Activated naive CD8-positive, alpha-beta T cell treated with anti-CD3 and anti-CD28 coated beads, Interleukin-2, amount 10 ng/mL, durations not matched to agents 7 days and 5 days (primary cell): Measurements from ENCODE around the gene CD8B. TPM values are rescaled to one million over a fixed set of nuclear protein-coding genes. Genes with fewer than 3 reads are reported as not detected.

ENCODE experiments used
- ATAC-seq: fragments of 150-1000 bp; cut with Tn5 transposase; one replicate; pipeline ENCODE4 v1.10.0; 2021; ENCODE audit warnings: low read depth, moderate library complexity
- POLR2A ChIA-PET: fragments of 350-600 bp; sonication (Branson Sonifier 250); formaldehyde crosslinking; loops from one replicate; lab custom pipeline; 2021; ENCODE audit warnings: antibody characterized with exemption; lab: Charles Lee
- DNase-seq: peaks from one replicate; pipeline ENCODE4 v3.0.0; 2021
- H3K27ac Mint-ChIP-seq: one replicate; pipeline ENCODE4 v1.8.0; 2022; ENCODE audit warnings: mild to moderate bottlenecking, mixed read lengths
- H3K27me3 Mint-ChIP-seq: one replicate; pipeline ENCODE4 v1.8.0; 2022; ENCODE audit warnings: mild to moderate bottlenecking, moderate library complexity, mixed read lengths
- H3K36me3 Mint-ChIP-seq: one replicate; pipeline ENCODE4 v1.8.0; 2021; ENCODE audit warnings: mild to moderate bottlenecking, mixed read lengths
- H3K4me1 Mint-ChIP-seq: one replicate; pipeline ENCODE4 v1.8.0; 2021; ENCODE audit warnings: mixed read lengths
- H3K4me3 Mint-ChIP-seq: one replicate; pipeline ENCODE4 v1.8.0; 2022; ENCODE audit warnings: mild to moderate bottlenecking, moderate library complexity, mixed read lengths
- H3K9me3 Mint-ChIP-seq: one replicate; pipeline ENCODE4 v1.8.0; 2021; ENCODE audit warnings: mixed read lengths
- total RNA-seq, 2 experiments: library from RNA; stranded (reverse); gene quantifications; one replicate each; pipeline ENCODE4 v1.2.3, GENCODE V29; 2021

CD8B gene
- total RNA-seq, 2 experiments from 2014 or later = 475 to 483 TPM

- POLR2A ChIA-PET = interaction anchor here (0.8 to 2.1 kb wide), 4 partner anchors 21 to 44 kb away, joined by 4 to 11 read pairs (median 5); partner anchors contain the start of gene CD8A
- Mint-ChIP-seq H3K4me3 (peak overlapping the region; percentile 68), H3K36me3 (peaks cover 5% of the 10 kb centered on the region), H3K27ac (peak overlapping the region; percentile 82), H3K27me3 (no peaks in the 10 kb centered on the region), H3K9me3 (no peaks in the 10 kb centered on the region), H3K4me1 (peaks cover 65% of the 10 kb centered on the region)
- ATAC-seq (no peak), DNase-seq (no peak)
Observed at GRCh38 chr2:86831537-86831936, 30.1 kb downstream of the CD8B start.

- H3K36me3 Mint-ChIP-seq = peaks cover 12% of the 10 kb centered on the region
- DNase-seq = no peak
- POLR2A ChIA-PET = interaction anchor here (1.0 to 10.8 kb wide), 7 partner anchors 8 to 63 kb away, joined by 4 to 213 read pairs (median 103); partner anchors contain the start of gene CD8A
- H3K4me1 Mint-ChIP-seq = peaks cover 74% of the 10 kb centered on the region
- H3K27ac Mint-ChIP-seq = peak overlapping the region; percentile 97
- H3K4me3 Mint-ChIP-seq = peak overlapping the region; percentile 87
- H3K9me3 Mint-ChIP-seq = no peaks in the 10 kb centered on the region
- no peaks in the 10 kb centered on the region for H3K27me3 Mint-ChIP-seq
- ATAC-seq = no peak
Observed at GRCh38 chr2:86826951-86827350, 34.7 kb downstream of the CD8B start.

- Mint-ChIP-seq H3K4me1 (peaks cover 72% of the 10 kb centered on the region), H3K27ac (peak overlapping the region; percentile 97), H3K4me3 (peak overlapping the region; percentile 87), H3K27me3 (no peaks in the 10 kb centered on the region), H3K9me3 (no peaks in the 10 kb centered on the region), H3K36me3 (peaks cover 13% of the 10 kb centered on the region)
- DNase-seq = peak; percentile 79
- POLR2A ChIA-PET = interaction anchor here (0.6 to 10.8 kb wide), 16 partner anchors 8 to 384 kb away, joined by 3 to 213 read pairs (median 8); partner anchors contain the start of genes CD8A and CD8B
- peak; percentile 80 for ATAC-seq
Observed at GRCh38 chr2:86825693-86826381, 35.8 kb downstream of the CD8B start.

GRCh38 chr2:86825036-86825692 lies 36.5 kb downstream of the CD8B start:
- H3K27ac Mint-ChIP-seq = peak overlapping the region; percentile 97
- peaks cover 77% of the 10 kb centered on the region for H3K4me1 Mint-ChIP-seq
- no peaks in the 10 kb centered on the region for H3K27me3 Mint-ChIP-seq
- POLR2A ChIA-PET = interaction anchor here (1.0 to 10.8 kb wide), 15 partner anchors 10 to 383 kb away, joined by 3 to 213 read pairs (median 9); partner anchors contain the start of genes CD8A and CD8B
- ATAC-seq (peak; percentile 9), DNase-seq (peak; percentile 71)
- H3K9me3 Mint-ChIP-seq = no peaks in the 10 kb centered on the region
- peak overlapping the region; percentile 87 for H3K4me3 Mint-ChIP-seq
- peaks cover 14% of the 10 kb centered on the region for H3K36me3 Mint-ChIP-seq

GRCh38 chr2:86822668-86823345 lies 38.9 kb downstream of the CD8B start:
- no peak for ATAC-seq
- POLR2A ChIA-PET = interaction anchor here (1.1 to 10.8 kb wide), 5 partner anchors 9 to 37 kb away, joined by 3 to 213 read pairs (median 134); partner anchors contain the start of gene CD8A
- Mint-ChIP-seq H3K27me3 (no peaks in the 10 kb centered on the region), H3K4me3 (peak overlapping the region; percentile 87), H3K9me3 (no peaks in the 10 kb centered on the region), H3K27ac (peak overlapping the region; percentile 97), H3K4me1 (peaks cover 79% of the 10 kb centered on the region), H3K36me3 (peaks cover 24% of the 10 kb centered on the region)
- no peak for DNase-seq

GRCh38 chr2:86821842-86822241 lies 39.8 kb downstream of the CD8B start:
- peak overlapping the region; percentile 92 for H3K4me3 Mint-ChIP-seq
- peaks cover 74% of the 10 kb centered on the region for H3K4me1 Mint-ChIP-seq
- no peaks in the 10 kb centered on the region for H3K9me3 Mint-ChIP-seq
- POLR2A ChIA-PET = interaction anchor here (1.1 to 10.8 kb wide), 6 partner anchors 8 to 36 kb away, joined by 3 to 213 read pairs (median 118); partner anchors contain the start of gene CD8A
- DNase-seq = no peak
- H3K27me3 Mint-ChIP-seq = no peaks in the 10 kb centered on the region
- no peak for ATAC-seq
- H3K36me3 Mint-ChIP-seq = peaks cover 25% of the 10 kb centered on the region
- H3K27ac Mint-ChIP-seq = peak overlapping the region; percentile 97

- no peaks in the 10 kb centered on the region for H3K27me3 Mint-ChIP-seq
- H3K27ac Mint-ChIP-seq = peak overlapping the region; percentile 97
- H3K4me3 Mint-ChIP-seq = peak overlapping the region; percentile 92
- peak; percentile 12 for ATAC-seq
- no peaks in the 10 kb centered on the region for H3K9me3 Mint-ChIP-seq
- H3K4me1 Mint-ChIP-seq = peaks cover 77% of the 10 kb centered on the region
- DNase-seq = peak; percentile 61
- POLR2A ChIA-PET = interaction anchor here (0.6 to 10.8 kb wide), 6 partner anchors 7 to 633 kb away, joined by 3 to 213 read pairs (median 118); partner anchors contain the start of gene CD8A
- peaks cover 27% of the 10 kb centered on the region for H3K36me3 Mint-ChIP-seq
Observed at GRCh38 chr2:86821306-86821705, 40.4 kb downstream of the CD8B start.

- Mint-ChIP-seq H3K27ac (peak overlapping the region; percentile 87), H3K36me3 (peaks cover 39% of the 10 kb centered on the region), H3K4me3 (peak overlapping the region; percentile 62), H3K27me3 (no peaks in the 10 kb centered on the region), H3K4me1 (peaks cover 73% of the 10 kb centered on the region), H3K9me3 (no peaks in the 10 kb centered on the region)
- POLR2A ChIA-PET = interaction anchor here (0.8 to 10.8 kb wide), 6 partner anchors 8 to 34 kb away, joined by 3 to 145 read pairs (median 8); partner anchors contain the start of gene CD8A
- ATAC-seq (no peak), DNase-seq (no peak)
Observed at GRCh38 chr2:86818957-86819356, 42.7 kb downstream of the CD8B start.

- POLR2A ChIA-PET = interaction anchor here (0.8 to 10.8 kb wide), 6 partner anchors 8 to 33 kb away, joined by 3 to 145 read pairs (median 8); partner anchors contain the start of gene CD8A
- Mint-ChIP-seq H3K36me3 (peaks cover 41% of the 10 kb centered on the region), H3K4me3 (peak overlapping the region; percentile 62), H3K27ac (peak overlapping the region; percentile 87), H3K4me1 (peaks cover 73% of the 10 kb centered on the region), H3K9me3 (no peaks in the 10 kb centered on the region), H3K27me3 (no peaks in the 10 kb centered on the region)
- ATAC-seq (no peak), DNase-seq (no peak)
Observed at GRCh38 chr2:86818114-86818801, 43.4 kb downstream of the CD8B start.

GRCh38 chr2:86815611-86816010 lies 46.1 kb downstream of the CD8B start:
- H3K36me3 Mint-ChIP-seq = peaks cover 52% of the 10 kb centered on the region
- H3K27ac Mint-ChIP-seq = peak overlapping the region; percentile 86
- peaks cover 72% of the 10 kb centered on the region for H3K4me1 Mint-ChIP-seq
- H3K27me3 Mint-ChIP-seq = no peaks in the 10 kb centered on the region
- H3K4me3 Mint-ChIP-seq = peak overlapping the region; percentile 66
- POLR2A ChIA-PET = interaction anchor here (1.2 to 5.4 kb wide), 4 partner anchors 9 to 29 kb away, joined by 4 to 103 read pairs (median 6); no protein-coding TSS in a partner anchor
- H3K9me3 Mint-ChIP-seq = no peaks in the 10 kb centered on the region
- peak; percentile 69 for ATAC-seq
- DNase-seq = no peak

- Mint-ChIP-seq H3K27me3 (no peaks in the 10 kb centered on the region), H3K4me3 (peak overlapping the region; percentile 93), H3K4me1 (peaks cover 54% of the 10 kb centered on the region), H3K36me3 (peaks cover 32% of the 10 kb centered on the region), H3K9me3 (no peaks in the 10 kb centered on the region), H3K27ac (peak overlapping the region; percentile 99)
- POLR2A ChIA-PET = interaction anchor here (0.9 to 10.8 kb wide), 8 partner anchors 9 to 45 kb away, joined by 3 to 755 read pairs (median 8); partner anchors contain the start of gene CD8A
- DNase-seq (peak; percentile 80), ATAC-seq (peak; percentile 19)
Observed at GRCh38 chr2:86809481-86810121, 52.1 kb downstream of the CD8B start.
